PC-3 (cell line): ENCODE results near the gene SLC25A11. TPM values are rescaled to one million over a fixed set of nuclear protein-coding genes. Genes with fewer than 3 reads are reported as not detected.

Experiments used
- ATAC-seq: fragments of 200-7000 bp; cut with Tn5 transposase; 2 replicates; pipeline ENCODE4 v1.9.1; 2020; ENCODE audit warnings: mild to moderate bottlenecking, moderate library complexity
- BruUV-seq: library from RNA; stranded (reverse); fragments of 400-500 nt; replicated peaks from 2 replicates; lab custom pipeline; 2021; lab: Mats Ljungman, UMichigan
- CTCF ChIA-PET: fragments of 300-600 bp; sonication (Branson Sonifier 250); formaldehyde crosslinking; loops from one replicate; lab custom pipeline; 2022; ENCODE audit warnings: antibody characterized with exemption; lab: Charles Lee
- POLR2A ChIA-PET: fragments of 300-600 bp; sonication (Branson Sonifier 250); formaldehyde crosslinking; loops from one replicate; lab custom pipeline; 2022; ENCODE audit warnings: antibody characterized with exemption; ENCODE audit not compliant: unreplicated experiment; lab: Charles Lee
- DNase-seq: peaks from one replicate; pipeline ENCODE4 v3.0.0-alpha.2; 2015
- H2AFZ ChIP-seq: fragments of 300-600 bp; sonication (generic); 2 replicates; pipeline ENCODE4 v1.6.0; 2016; ENCODE audit warnings: antibody characterized with exemption, low read length
- H3F3A ChIP-seq: fragments of 300-600 bp; sonication (generic); one replicate; pipeline ENCODE4 v1.6.0; 2017; ENCODE audit warnings: antibody characterized with exemption, low read length, control low read depth, mild to moderate bottlenecking; ENCODE audit not compliant: unreplicated experiment
- H3K27ac ChIP-seq: fragments of 300-600 bp; sonication (generic); 2 replicates; pipeline ENCODE4 v1.5.1; 2016; ENCODE audit warnings: mild to moderate bottlenecking, low read length
- H3K27me3 ChIP-seq: fragments of 300-600 bp; sonication (generic); 2 replicates; pipeline ENCODE4 v1.6.1; 2016; ENCODE audit warnings: low read length, mixed read lengths
- H3K36me3 ChIP-seq: fragments of 300-600 bp; sonication (generic); 2 replicates; pipeline ENCODE4 v1.6.1; 2016; ENCODE audit warnings: low read depth, mixed run types, low read length, mixed read lengths
- H3K4me1 ChIP-seq: fragments of 300-600 bp; sonication (generic); 2 replicates; pipeline ENCODE4 v1.5.1; 2016; ENCODE audit warnings: low read length; ENCODE audit not compliant: insufficient read depth
- H3K4me2 ChIP-seq: fragments of 300-600 bp; sonication (generic); 2 replicates; pipeline ENCODE4 v1.6.0; 2016; ENCODE audit warnings: low read length
- H3K4me3 ChIP-seq: fragments of 300-600 bp; sonication (generic); 2 replicates; pipeline ENCODE4 v1.5.1; 2016; ENCODE audit warnings: mild to moderate bottlenecking, low read length, mixed read lengths
- H3K79me2 ChIP-seq: fragments of 300-600 bp; sonication (generic); 2 replicates; pipeline ENCODE4 v1.6.1; 2017; ENCODE audit warnings: low read length, mixed read lengths
- H3K9ac ChIP-seq: fragments of 300-600 bp; sonication (generic); 2 replicates; pipeline ENCODE4 v1.6.0; 2016; ENCODE audit warnings: mild to moderate bottlenecking, low read length
- H3K9me2 ChIP-seq: fragments of 300-600 bp; sonication (generic); replicated peaks from 2 replicates; pipeline ENCODE4 v1.6.1; 2016; ENCODE audit warnings: mixed run types, low read length, mixed read lengths
- H3K9me3 ChIP-seq: fragments of 300-600 bp; sonication (generic); 2 replicates; pipeline ENCODE4 v1.6.1; 2016; ENCODE audit warnings: low read length, mixed read lengths
- H4K20me1 ChIP-seq: fragments of 300-600 bp; sonication (generic); 2 replicates; pipeline ENCODE4 v1.6.1; 2016; ENCODE audit warnings: low read length, mixed read lengths
- EZH2 ChIP-seq: fragments of 300-600 bp; sonication (generic); IDR thresholded peaks from one replicate; pipeline ENCODE4 v1.6.1; 2017; ENCODE audit warnings: antibody characterized with exemption, mild to moderate bottlenecking, low read length; ENCODE audit not compliant: unreplicated experiment
- EZH2phosphoT487 ChIP-seq: fragments of 300-600 bp; sonication (generic); IDR thresholded peaks from 2 replicates; pipeline ENCODE4 v1.6.1; 2018; ENCODE audit warnings: mild to moderate bottlenecking, antibody characterized with exemption, low read length, borderline replicate concordance
- intact Hi-C: fragments of 100-400 bp; cut with micrococcal nuclease; formaldehyde crosslinking; loops from 2 replicates; pipeline ENCODE4 v1.9.0; 2023
- total RNA-seq: library from RNA; depleted of rRNA; stranded (reverse); fragments of >200 nt; gene quantifications from 2 replicates; pipeline ENCODE4 v1.2.3, GENCODE V29; 2014
- TF ChIP-seq, protein P1 (sequence below): fragments of 300-600 bp; sonication (generic); conservative IDR thresholded peaks from 2 replicates; pipeline ENCODE4 v1.5.1; 2017; ENCODE audit warnings: antibody characterized with exemption, low read depth, mild to moderate bottlenecking, low read length

The SLC25A11 gene
- total RNA-seq, 1 experiment from 2014 or later, result 72.1 TPM

DNA sequence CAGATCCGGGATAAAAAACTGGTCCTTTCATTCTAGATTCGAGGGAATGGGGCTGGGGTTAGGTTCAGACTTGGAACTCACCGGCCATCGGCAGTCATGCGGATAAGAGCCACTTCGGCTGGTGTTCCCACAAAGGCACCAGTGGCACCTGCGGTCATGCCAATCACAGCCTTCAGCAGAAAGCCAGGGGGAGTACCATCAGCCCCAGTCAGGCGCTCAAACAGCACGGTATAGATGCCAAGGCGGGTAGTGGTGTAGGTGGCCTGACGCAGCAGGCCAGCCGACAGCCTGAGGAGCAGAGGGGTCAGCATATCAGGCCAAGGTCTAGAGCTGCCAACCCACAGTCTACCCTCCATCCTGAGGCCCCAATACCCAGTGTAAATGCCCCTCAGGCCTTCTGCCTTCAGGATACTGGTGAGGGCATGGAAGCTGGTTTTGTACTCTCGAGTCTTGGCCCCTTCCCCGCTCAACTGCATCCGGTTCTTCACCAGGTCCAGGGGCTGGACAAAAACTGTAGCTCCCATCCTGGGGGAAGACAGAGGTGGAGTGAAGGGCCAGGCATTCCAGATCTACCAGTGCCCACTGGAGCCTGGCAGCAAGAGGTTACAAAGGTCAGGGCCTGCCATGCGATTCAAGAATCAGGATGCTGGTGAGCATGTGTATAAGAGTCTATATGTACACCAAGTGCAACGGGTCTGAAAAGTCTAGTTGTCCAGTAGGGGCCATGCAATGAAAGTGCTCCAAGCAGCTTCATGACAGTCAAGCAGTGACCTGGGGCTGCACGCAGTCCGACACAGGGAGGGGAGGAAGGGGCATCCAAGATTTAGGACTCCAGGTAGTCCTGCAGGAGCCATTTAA is 929 bp downstream of the SLC25A11 start:
- no peaks in the 10 kb centered on the region for H3K9me3 ChIP-seq
- H3K4me2 ChIP-seq, result peak overlapping the region; percentile 97
- peaks cover 22% of the 10 kb centered on the region for H3K4me1 ChIP-seq
- no peaks in the 10 kb centered on the region for H3K27me3 ChIP-seq
- intact Hi-C loops, result no loop called here
- H3F3A ChIP-seq, result no peaks in the 10 kb centered on the region
- no peaks in the 10 kb centered on the region for H4K20me1 ChIP-seq
- CTCF ChIA-PET, result interaction anchor here (1.1 to 2.4 kb wide), 3 partner anchors 11 to 148 kb away, joined by 3 to 18 read pairs (median 4); no protein-coding TSS in a partner anchor
- TF ChIP-seq EZH2 (no peak), EZH2phosphoT487 (no peak)
- TF ChIP-seq, protein P1, sequence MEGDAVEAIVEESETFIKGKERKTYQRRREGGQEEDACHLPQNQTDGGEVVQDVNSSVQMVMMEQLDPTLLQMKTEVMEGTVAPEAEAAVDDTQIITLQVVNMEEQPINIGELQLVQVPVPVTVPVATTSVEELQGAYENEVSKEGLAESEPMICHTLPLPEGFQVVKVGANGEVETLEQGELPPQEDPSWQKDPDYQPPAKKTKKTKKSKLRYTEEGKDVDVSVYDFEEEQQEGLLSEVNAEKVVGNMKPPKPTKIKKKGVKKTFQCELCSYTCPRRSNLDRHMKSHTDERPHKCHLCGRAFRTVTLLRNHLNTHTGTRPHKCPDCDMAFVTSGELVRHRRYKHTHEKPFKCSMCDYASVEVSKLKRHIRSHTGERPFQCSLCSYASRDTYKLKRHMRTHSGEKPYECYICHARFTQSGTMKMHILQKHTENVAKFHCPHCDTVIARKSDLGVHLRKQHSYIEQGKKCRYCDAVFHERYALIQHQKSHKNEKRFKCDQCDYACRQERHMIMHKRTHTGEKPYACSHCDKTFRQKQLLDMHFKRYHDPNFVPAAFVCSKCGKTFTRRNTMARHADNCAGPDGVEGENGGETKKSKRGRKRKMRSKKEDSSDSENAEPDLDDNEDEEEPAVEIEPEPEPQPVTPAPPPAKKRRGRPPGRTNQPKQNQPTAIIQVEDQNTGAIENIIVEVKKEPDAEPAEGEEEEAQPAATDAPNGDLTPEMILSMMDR, result no peak
- ATAC-seq (no peak), DNase-seq (no peak)
- H3K27ac ChIP-seq, result peak overlapping the region; percentile 87
- peaks cover 55% of the 10 kb centered on the region for H3K79me2 ChIP-seq
- TSS peak; percentile 23 for BruUV-seq
- POLR2A ChIA-PET, result interaction anchor here (0.5 to 0.8 kb wide), 2 partner anchors 10 to 602 kb away, joined by 3 to 17 read pairs; partner anchors contain the start of gene PFN1
- peak overlapping the region; percentile 76 for H2AFZ ChIP-seq
- H3K36me3 ChIP-seq, result peaks cover 14% of the 10 kb centered on the region; the same call in 1 of the 2 replicates
- peak overlapping the region; percentile 98 for H3K9ac ChIP-seq
- peak overlapping the region; percentile 91 for H3K4me3 ChIP-seq
- no peaks in the 10 kb centered on the region for H3K9me2 ChIP-seq

DNA sequence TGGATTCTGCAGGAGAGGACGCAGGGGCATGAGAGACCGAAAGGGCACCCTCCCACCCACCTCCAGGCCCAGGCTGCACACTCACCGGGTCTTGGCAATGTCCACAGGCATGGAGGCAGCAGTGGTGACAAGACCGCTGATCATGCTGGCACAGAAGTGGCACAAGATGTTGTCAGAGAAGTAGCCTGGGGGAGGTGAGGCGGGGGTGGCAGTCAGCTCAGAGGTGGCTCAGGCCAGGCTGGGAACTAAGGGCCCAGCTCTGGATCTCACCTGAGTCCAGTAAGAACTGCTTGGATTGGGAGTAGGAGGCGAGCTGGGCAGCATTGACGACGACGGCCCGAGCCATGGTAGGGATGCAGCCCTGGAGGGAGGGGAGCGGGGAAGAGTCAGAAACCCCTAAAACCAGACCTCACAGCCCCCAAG is 1.8 kb downstream of the SLC25A11 start:
- H3F3A ChIP-seq, result no peaks in the 10 kb centered on the region
- intact Hi-C loops, result no loop called here
- peak overlapping the region; percentile 91 for H3K4me3 ChIP-seq
- peaks cover 10% of the 10 kb centered on the region; the same call in 1 of the 2 replicates for H3K36me3 ChIP-seq
- H2AFZ ChIP-seq, result no peak overlapping the region
- H3K79me2 ChIP-seq, result peaks cover 46% of the 10 kb centered on the region
- ATAC-seq, result no peak
- BruUV-seq, result no TSS peak
- H3K4me1 ChIP-seq, result peaks cover 22% of the 10 kb centered on the region
- no peaks in the 10 kb centered on the region for H3K27me3 ChIP-seq
- no peak overlapping the region for H3K27ac ChIP-seq
- H3K9ac ChIP-seq, result peak overlapping the region; percentile 98; the same call in 1 of the 2 replicates
- H4K20me1 ChIP-seq, result no peaks in the 10 kb centered on the region
- DNase-seq, result no peak
- POLR2A ChIA-PET, result no interaction called here
- H3K4me2 ChIP-seq, result peak overlapping the region; percentile 97
- no peaks in the 10 kb centered on the region for H3K9me2 ChIP-seq
- no peaks in the 10 kb centered on the region for H3K9me3 ChIP-seq
- CTCF ChIA-PET, result no interaction called here
- TF ChIP-seq EZH2phosphoT487 (no peak), EZH2 (no peak)
- TF ChIP-seq, protein P1, result no peak
